ENCODE results near the gene HMX1. TPM values are rescaled to one million over a fixed set of nuclear protein-coding genes. Genes with fewer than 3 reads are reported as not detected.

HMX1 gene
- total RNA-seq, 2 experiments from 2014 or later: not detected

GRCh38 chr4:8900588-8900987 lies 28.9 kb upstream of the HMX1 start:
- no peaks in the 10 kb centered on the region for H3K9me3 ChIP-seq (ENCODE audit: low read length)
- no peaks in the 10 kb centered on the region for H3K79me2 ChIP-seq (ENCODE audit: insufficient read depth, low read depth, low read length)
- no peak overlapping the region for H3K4me3 ChIP-seq (ENCODE audit: low read depth, low read length, poor library complexity, severe bottlenecking)
- DNase-seq (ENCODE audit: low spot score): no peak
- BruUV-seq (replicated peaks): no TSS peak
- H3K36me3 ChIP-seq (ENCODE audit: insufficient read depth, low read length): no peaks in the 10 kb centered on the region
- no peak overlapping the region for H3K4me2 ChIP-seq (ENCODE audit: low read length)
- H4K20me1 ChIP-seq (ENCODE audit: insufficient read depth, low read length): no peaks in the 10 kb centered on the region
- no peaks in the 10 kb centered on the region for H3K9me2 ChIP-seq (ENCODE audit: insufficient read depth, low read length)
- no peak for TF ChIP-seq EZH2phosphoT487 (IDR thresholded peaks at IDR 0.05; ENCODE audit: borderline replicate concordance, low read depth, low read length)
- TF ChIP-seq, protein P1, sequence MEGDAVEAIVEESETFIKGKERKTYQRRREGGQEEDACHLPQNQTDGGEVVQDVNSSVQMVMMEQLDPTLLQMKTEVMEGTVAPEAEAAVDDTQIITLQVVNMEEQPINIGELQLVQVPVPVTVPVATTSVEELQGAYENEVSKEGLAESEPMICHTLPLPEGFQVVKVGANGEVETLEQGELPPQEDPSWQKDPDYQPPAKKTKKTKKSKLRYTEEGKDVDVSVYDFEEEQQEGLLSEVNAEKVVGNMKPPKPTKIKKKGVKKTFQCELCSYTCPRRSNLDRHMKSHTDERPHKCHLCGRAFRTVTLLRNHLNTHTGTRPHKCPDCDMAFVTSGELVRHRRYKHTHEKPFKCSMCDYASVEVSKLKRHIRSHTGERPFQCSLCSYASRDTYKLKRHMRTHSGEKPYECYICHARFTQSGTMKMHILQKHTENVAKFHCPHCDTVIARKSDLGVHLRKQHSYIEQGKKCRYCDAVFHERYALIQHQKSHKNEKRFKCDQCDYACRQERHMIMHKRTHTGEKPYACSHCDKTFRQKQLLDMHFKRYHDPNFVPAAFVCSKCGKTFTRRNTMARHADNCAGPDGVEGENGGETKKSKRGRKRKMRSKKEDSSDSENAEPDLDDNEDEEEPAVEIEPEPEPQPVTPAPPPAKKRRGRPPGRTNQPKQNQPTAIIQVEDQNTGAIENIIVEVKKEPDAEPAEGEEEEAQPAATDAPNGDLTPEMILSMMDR (conservative IDR thresholded peaks at IDR 0.05; ENCODE audit: low read length): no peak
- POLR2A ChIA-PET: no interaction called here
- no peaks in the 10 kb centered on the region for H3K4me1 ChIP-seq (ENCODE audit: insufficient read depth, low read length, poor library complexity, severe bottlenecking)
- no peak overlapping the region for H3K27ac ChIP-seq (ENCODE audit: low read depth, low read length, poor library complexity, severe bottlenecking)
- CTCF ChIA-PET (ENCODE audit: unreplicated experiment): no interaction called here
- no peak overlapping the region for H2AFZ ChIP-seq (ENCODE audit: low read length)
- intact Hi-C loops (cut with micrococcal nuclease; ENCODE audit: unreplicated experiment): no loop called here

GRCh38 chr4:8898419-8898818 lies 26.8 kb upstream of the HMX1 start:
- CTCF ChIA-PET (ENCODE audit: unreplicated experiment): no interaction called here

More at GRCh38 chr4:8898419-8898818, 26.8 kb upstream of the HMX1 start:
- Histone ChIP-seq H3K9me2 (ENCODE audit: insufficient read depth, low read length) (no peaks in the 10 kb centered on the region), H3K79me2 (ENCODE audit: insufficient read depth, low read depth, low read length) (no peaks in the 10 kb centered on the region), H2AFZ (ENCODE audit: low read length) (no peak overlapping the region), H3K9me3 (ENCODE audit: low read length) (no peaks in the 10 kb centered on the region), H3K4me3 (ENCODE audit: low read depth, low read length, poor library complexity, severe bottlenecking) (no peak overlapping the region), H3K36me3 (ENCODE audit: insufficient read depth, low read length) (no peaks in the 10 kb centered on the region), H3K4me1 (ENCODE audit: insufficient read depth, low read length, poor library complexity, severe bottlenecking) (no peaks in the 10 kb centered on the region), H3K27ac (ENCODE audit: low read depth, low read length, poor library complexity, severe bottlenecking) (no peak overlapping the region), H3K4me2 (ENCODE audit: low read length) (no peak overlapping the region), H4K20me1 (ENCODE audit: insufficient read depth, low read length) (no peaks in the 10 kb centered on the region)
- POLR2A ChIA-PET: no interaction called here
- intact Hi-C loops (cut with micrococcal nuclease; ENCODE audit: unreplicated experiment): no loop called here
- no peak for DNase-seq (ENCODE audit: low spot score)
- TF ChIP-seq, protein P1 (conservative IDR thresholded peaks at IDR 0.05; ENCODE audit: low read length): no peak
- TF ChIP-seq EZH2phosphoT487 (IDR thresholded peaks at IDR 0.05; ENCODE audit: borderline replicate concordance, low read depth, low read length): no peak
- BruUV-seq (replicated peaks): no TSS peak
